ENCODE data around the gene SCN9A.

SCN9A gene

DNA sequence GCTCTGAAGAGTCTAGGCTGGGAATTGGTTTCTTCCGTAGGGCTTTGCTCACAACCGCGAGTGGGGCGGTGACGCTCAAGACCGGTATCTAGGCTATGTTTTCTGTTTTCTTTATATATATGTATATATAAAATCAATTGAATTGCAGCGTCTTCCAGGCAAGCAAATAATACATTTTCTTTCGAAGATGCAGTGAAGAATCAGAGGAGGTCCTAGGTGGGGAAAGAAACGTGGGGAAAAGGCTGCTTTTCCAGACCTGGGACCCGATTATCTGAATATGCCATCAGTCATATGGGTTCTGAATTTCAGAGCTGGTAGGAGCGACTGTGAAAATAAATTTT lies 714 bp upstream of the SCN9A start:
- H3K4me3 ChIP-seq (ENCODE audit: low read depth, low read length): no peak overlapping the region
- TF ChIP-seq, protein P1, sequence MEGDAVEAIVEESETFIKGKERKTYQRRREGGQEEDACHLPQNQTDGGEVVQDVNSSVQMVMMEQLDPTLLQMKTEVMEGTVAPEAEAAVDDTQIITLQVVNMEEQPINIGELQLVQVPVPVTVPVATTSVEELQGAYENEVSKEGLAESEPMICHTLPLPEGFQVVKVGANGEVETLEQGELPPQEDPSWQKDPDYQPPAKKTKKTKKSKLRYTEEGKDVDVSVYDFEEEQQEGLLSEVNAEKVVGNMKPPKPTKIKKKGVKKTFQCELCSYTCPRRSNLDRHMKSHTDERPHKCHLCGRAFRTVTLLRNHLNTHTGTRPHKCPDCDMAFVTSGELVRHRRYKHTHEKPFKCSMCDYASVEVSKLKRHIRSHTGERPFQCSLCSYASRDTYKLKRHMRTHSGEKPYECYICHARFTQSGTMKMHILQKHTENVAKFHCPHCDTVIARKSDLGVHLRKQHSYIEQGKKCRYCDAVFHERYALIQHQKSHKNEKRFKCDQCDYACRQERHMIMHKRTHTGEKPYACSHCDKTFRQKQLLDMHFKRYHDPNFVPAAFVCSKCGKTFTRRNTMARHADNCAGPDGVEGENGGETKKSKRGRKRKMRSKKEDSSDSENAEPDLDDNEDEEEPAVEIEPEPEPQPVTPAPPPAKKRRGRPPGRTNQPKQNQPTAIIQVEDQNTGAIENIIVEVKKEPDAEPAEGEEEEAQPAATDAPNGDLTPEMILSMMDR (IDR thresholded peaks at IDR 0.05; ENCODE audit: borderline replicate concordance, insufficient read depth, low read depth, low read length): no peak

DNA sequence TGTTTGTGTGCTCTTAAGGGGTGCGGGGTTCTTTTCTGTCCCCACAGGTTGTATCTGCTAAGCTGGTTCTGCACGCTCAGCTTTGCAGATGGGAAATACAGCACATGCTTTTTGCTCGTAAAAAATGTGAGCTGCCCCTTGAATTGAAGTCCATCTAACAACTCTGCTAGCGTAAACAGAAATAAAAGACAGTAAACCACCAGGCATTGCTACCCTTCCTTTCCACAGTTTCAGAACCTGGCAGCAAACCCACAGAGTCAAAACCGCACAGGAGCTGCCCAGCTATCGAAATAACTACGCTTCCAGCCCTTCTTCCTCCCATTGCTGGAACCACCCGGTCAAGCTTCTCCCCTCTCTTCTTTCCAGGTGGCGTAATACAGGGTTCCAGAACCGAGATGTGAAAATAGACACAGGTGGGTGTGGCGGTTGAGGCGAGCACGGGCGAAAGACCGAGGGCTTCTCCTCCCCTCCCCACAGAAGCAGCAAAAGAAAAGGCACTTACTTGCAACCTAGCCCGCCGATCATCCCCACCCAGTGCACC lies 479 bp downstream of the SCN9A start:
- no peak overlapping the region for H3K4me3 ChIP-seq (ENCODE audit: low read depth, low read length)
- TF ChIP-seq, protein P1 (IDR thresholded peaks at IDR 0.05; ENCODE audit: borderline replicate concordance, insufficient read depth, low read depth, low read length): no peak

DNA sequence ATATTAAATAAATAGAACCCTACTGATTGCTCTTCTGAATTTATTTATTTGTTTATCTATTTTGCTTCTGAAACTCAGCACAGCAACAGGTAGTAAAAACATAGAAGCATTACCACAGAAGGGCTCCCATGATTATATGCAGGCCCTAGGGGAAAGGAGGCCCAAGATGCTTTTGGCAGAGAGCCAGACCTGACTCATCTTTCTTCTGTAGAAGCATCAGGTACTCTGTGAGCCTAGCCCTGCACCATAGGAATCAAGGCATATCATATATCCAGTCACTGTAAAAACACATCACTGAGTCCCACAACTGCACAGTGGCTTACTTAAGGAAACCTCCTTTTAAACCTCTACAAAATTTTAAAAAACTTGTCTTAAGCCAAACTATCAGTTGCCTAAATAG lies 1.8 kb downstream of the SCN9A start:
- TF ChIP-seq, protein P1 (IDR thresholded peaks at IDR 0.05; ENCODE audit: borderline replicate concordance, insufficient read depth, low read depth, low read length): no peak
- H3K4me3 ChIP-seq (ENCODE audit: low read depth, low read length): no peak overlapping the region

GRCh38 chr2:166373539-166373938 lies 2.2 kb downstream of the SCN9A start:
- no peak overlapping the region for H3K4me3 ChIP-seq (ENCODE audit: low read depth, low read length)
- TF ChIP-seq, protein P1 (IDR thresholded peaks at IDR 0.05; ENCODE audit: borderline replicate concordance, insufficient read depth, low read depth, low read length): no peak

DNA sequence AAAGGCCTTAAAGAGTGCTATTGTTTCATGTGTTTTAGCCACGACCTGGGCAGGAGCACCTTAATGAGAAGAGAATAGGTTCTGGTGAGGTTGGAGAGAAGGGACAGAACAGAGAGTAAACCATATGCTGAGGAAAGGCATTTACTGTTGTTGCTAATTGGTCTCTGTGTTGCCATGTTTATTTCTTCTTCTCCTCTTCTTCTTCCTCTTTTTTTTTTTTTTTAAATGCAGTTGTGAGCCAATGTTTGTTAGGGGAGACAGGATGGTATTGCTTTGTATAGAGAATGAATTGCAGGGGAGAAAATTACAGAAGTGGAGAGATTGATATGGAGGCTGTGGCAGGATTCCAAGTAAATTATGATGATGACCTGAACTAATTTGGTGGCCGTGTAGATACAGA lies 2.6 kb downstream of the SCN9A start:
- TF ChIP-seq, protein P1 (IDR thresholded peaks at IDR 0.05; ENCODE audit: borderline replicate concordance, insufficient read depth, low read depth, low read length): no peak
- no peak overlapping the region for H3K4me3 ChIP-seq (ENCODE audit: low read depth, low read length)

- TF ChIP-seq, protein P1 (IDR thresholded peaks at IDR 0.05; ENCODE audit: borderline replicate concordance, insufficient read depth, low read depth, low read length): no peak
- H3K4me3 ChIP-seq (ENCODE audit: low read depth, low read length): no peak overlapping the region
Observed at GRCh38 chr2:166372046-166372445, 3.7 kb downstream of the SCN9A start.

DNA sequence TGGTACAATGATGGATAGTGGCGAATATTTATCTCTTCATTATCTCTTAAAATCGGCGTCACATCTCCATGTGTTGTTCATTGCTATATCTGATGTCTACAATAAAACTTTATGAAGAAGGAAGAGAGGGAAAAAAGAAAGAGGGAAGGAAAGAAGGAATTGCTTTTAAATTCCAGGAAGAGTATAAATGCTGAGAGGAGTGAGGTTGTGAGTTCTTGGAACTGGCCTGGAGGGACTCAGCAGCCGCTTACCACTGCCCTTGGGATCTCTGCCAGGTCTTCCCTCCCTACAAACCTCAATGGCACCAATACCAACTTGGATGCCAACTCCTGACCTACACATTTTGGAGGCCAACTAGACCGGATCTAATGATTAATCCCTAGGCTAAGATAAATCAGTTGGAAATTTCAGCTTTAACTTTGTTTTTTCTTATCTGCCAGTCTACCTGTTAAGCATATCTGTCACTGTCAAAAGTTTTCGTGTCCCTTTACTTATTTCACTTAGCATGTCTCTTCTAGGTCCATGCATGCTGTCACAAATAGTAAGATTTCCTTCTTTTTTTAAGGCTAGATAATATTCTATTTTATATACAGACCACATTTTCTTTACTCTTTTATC lies 9.8 kb downstream of the SCN9A start:
- H3K4me3 ChIP-seq (ENCODE audit: low read depth, low read length): no peak overlapping the region
- TF ChIP-seq, protein P1 (IDR thresholded peaks at IDR 0.05; ENCODE audit: borderline replicate concordance, insufficient read depth, low read depth, low read length): no peak
